ENCODE data around the gene CD81.

The CD81 gene

GRCh38 chr11:2433106-2433925, 56.2 kb downstream of the CD81 start:
- TF ChIP-seq TEAD4 (IDR thresholded peaks at IDR 0.05) (no peak), REST (IDR thresholded peaks at IDR 0.05; ENCODE audit: low read depth) (no peak), YY1 (IDR thresholded peaks at IDR 0.05; ENCODE audit: low read depth) (no peak), USF1 (IDR thresholded peaks at IDR 0.05) (no peak), ZBTB7A (IDR thresholded peaks at IDR 0.05; ENCODE audit: low read depth) (no peak), CEBPB (IDR thresholded peaks at IDR 0.05) (no peak), FOXM1 (IDR thresholded peaks at IDR 0.05; ENCODE audit: borderline replicate concordance, low read depth) (no peak), TCF12 (IDR thresholded peaks at IDR 0.05; ENCODE audit: low read depth) (no peak), TAF1 (IDR thresholded peaks at IDR 0.05; ENCODE audit: low read depth) (no peak), EGR1 (IDR thresholded peaks at IDR 0.05) (no peak), NFIC (IDR thresholded peaks at IDR 0.05) (no peak), MAX (IDR thresholded peaks at IDR 0.05) (no peak), CREB1 (IDR thresholded peaks at IDR 0.05; ENCODE audit: low read depth) (no peak), RAD21 (IDR thresholded peaks at IDR 0.05; ENCODE audit: low read depth) (no peak), EP300 (IDR thresholded peaks at IDR 0.05; ENCODE audit: borderline replicate concordance) (no peak)

- TF ChIP-seq REST (IDR thresholded peaks at IDR 0.05; ENCODE audit: low read depth) (no peak), USF1 (IDR thresholded peaks at IDR 0.05) (no peak), TCF12 (IDR thresholded peaks at IDR 0.05; ENCODE audit: low read depth) (no peak), ZBTB7A (IDR thresholded peaks at IDR 0.05; ENCODE audit: low read depth) (no peak), CREB1 (IDR thresholded peaks at IDR 0.05; ENCODE audit: low read depth) (no peak), CEBPB (IDR thresholded peaks at IDR 0.05) (no peak), YY1 (IDR thresholded peaks at IDR 0.05; ENCODE audit: low read depth) (no peak), EGR1 (IDR thresholded peaks at IDR 0.05) (no peak), RAD21 (IDR thresholded peaks at IDR 0.05; ENCODE audit: low read depth) (no peak), NFIC (IDR thresholded peaks at IDR 0.05) (no peak), FOXM1 (IDR thresholded peaks at IDR 0.05; ENCODE audit: borderline replicate concordance, low read depth) (no peak), MAX (IDR thresholded peaks at IDR 0.05) (no peak), TAF1 (IDR thresholded peaks at IDR 0.05; ENCODE audit: low read depth) (no peak), EP300 (IDR thresholded peaks at IDR 0.05; ENCODE audit: borderline replicate concordance) (no peak), TEAD4 (IDR thresholded peaks at IDR 0.05) (no peak)
Observed at GRCh38 chr11:2434008-2434407, 56.9 kb downstream of the CD81 start.

GRCh38 chr11:2434506-2435255, 57.6 kb downstream of the CD81 start:
- TF ChIP-seq NFIC (IDR thresholded peaks at IDR 0.05) (no peak), CREB1 (IDR thresholded peaks at IDR 0.05; ENCODE audit: low read depth) (no peak), EP300 (IDR thresholded peaks at IDR 0.05; ENCODE audit: borderline replicate concordance) (no peak), FOXM1 (IDR thresholded peaks at IDR 0.05; ENCODE audit: borderline replicate concordance, low read depth) (no peak), TAF1 (IDR thresholded peaks at IDR 0.05; ENCODE audit: low read depth) (no peak), TCF12 (IDR thresholded peaks at IDR 0.05; ENCODE audit: low read depth) (no peak), EGR1 (IDR thresholded peaks at IDR 0.05) (no peak), REST (IDR thresholded peaks at IDR 0.05; ENCODE audit: low read depth) (no peak), ZBTB7A (IDR thresholded peaks at IDR 0.05; ENCODE audit: low read depth) (no peak), YY1 (IDR thresholded peaks at IDR 0.05; ENCODE audit: low read depth) (no peak), TEAD4 (IDR thresholded peaks at IDR 0.05) (no peak), RAD21 (IDR thresholded peaks at IDR 0.05; ENCODE audit: low read depth) (no peak), USF1 (IDR thresholded peaks at IDR 0.05) (no peak), CEBPB (IDR thresholded peaks at IDR 0.05) (no peak)

Data from Ishikawa (cell line).